Measurements from ENCODE around the gene STRIP2.
A peak's percentile ranks its signal among the peaks of the same experiment; 100 is the strongest.

Gene STRIP2

GRCh38 chr7:129433847-129434674 lies at the start of gene STRIP2:
STRIP2 (plus strand) TSS chr7:129434432; CDS start chr7:129434473, 41 bp downstream.
- peaks cover 9 to 10% of the 10 kb centered on the region in 2 donors for H3K4me1 ChIP-seq (ENCODE audit: control insufficient read depth in 2 of 2, insufficient read depth in 2 of 2, low read length in 2 of 2)
- peak within 1 kb of the TSS; percentile 44 to 48 for H3K9ac ChIP-seq (ENCODE audit: low read depth in 1 of 2, low read length in 2 of 2)
- H3K27ac ChIP-seq (ENCODE audit: low read depth in 2 of 2, low read length in 2 of 2) = no peak within 1 kb of the TSS
- peak within 1 kb of the TSS; percentile 84 to 96 for H3K4me3 ChIP-seq (ENCODE audit: low read length in 2 of 2)
- H3K27me3 ChIP-seq (ENCODE audit: control insufficient read depth in 2 of 2, insufficient read depth in 2 of 2, low read length in 2 of 2) = peaks cover 9 to 20% of the 10 kb centered on the region in 2 donors
- H3K9me3 ChIP-seq (ENCODE audit: control insufficient read depth in 2 of 2, low read length in 2 of 2) = no peaks in the 10 kb centered on the region
- no peaks in the 10 kb centered on the region for H3K36me3 ChIP-seq (ENCODE audit: control insufficient read depth in 2 of 2, insufficient read depth in 2 of 2, low read length in 2 of 2)

- no peak overlapping the region for H3K4me3 ChIP-seq (ENCODE audit: low read length in 2 of 2)
- H3K9me3 ChIP-seq (ENCODE audit: control insufficient read depth in 2 of 2, low read length in 2 of 2) = no peaks in the 10 kb centered on the region
- H3K4me1 ChIP-seq (ENCODE audit: control insufficient read depth in 2 of 2, insufficient read depth in 2 of 2, low read length in 2 of 2) = no peaks in the 10 kb centered on the region
- no peak overlapping the region for H3K27ac ChIP-seq (ENCODE audit: low read depth in 2 of 2, low read length in 2 of 2)
- H3K9ac ChIP-seq (ENCODE audit: low read depth in 1 of 2, low read length in 2 of 2) = no peak overlapping the region
- H3K36me3 ChIP-seq (ENCODE audit: control insufficient read depth in 2 of 2, insufficient read depth in 2 of 2, low read length in 2 of 2) = peaks cover 37 to 41% of the 10 kb centered on the region in 2 donors
- H3K27me3 ChIP-seq (ENCODE audit: control insufficient read depth in 2 of 2, insufficient read depth in 2 of 2, low read length in 2 of 2) = no peaks in the 10 kb centered on the region
Observed at GRCh38 chr7:129385116-129385515, 49.1 kb upstream of the STRIP2 start.

GRCh38 chr7:129385598-129385997 lies 48.6 kb upstream of the STRIP2 start:
- Histone ChIP-seq H3K36me3 (ENCODE audit: control insufficient read depth in 2 of 2, insufficient read depth in 2 of 2, low read length in 2 of 2) (peaks cover 39 to 40% of the 10 kb centered on the region in 2 donors), H3K27ac (ENCODE audit: low read depth in 2 of 2, low read length in 2 of 2) (no peak overlapping the region), H3K4me1 (ENCODE audit: control insufficient read depth in 2 of 2, insufficient read depth in 2 of 2, low read length in 2 of 2) (no peaks in the 10 kb centered on the region), H3K27me3 (ENCODE audit: control insufficient read depth in 2 of 2, insufficient read depth in 2 of 2, low read length in 2 of 2) (no peaks in the 10 kb centered on the region), H3K4me3 (ENCODE audit: low read length in 2 of 2) (no peak overlapping the region), H3K9me3 (ENCODE audit: control insufficient read depth in 2 of 2, low read length in 2 of 2) (no peaks in the 10 kb centered on the region), H3K9ac (ENCODE audit: low read depth in 1 of 2, low read length in 2 of 2) (no peak overlapping the region)

- Histone ChIP-seq H3K27me3 (ENCODE audit: control insufficient read depth in 2 of 2, insufficient read depth in 2 of 2, low read length in 2 of 2) (no peaks in the 10 kb centered on the region), H3K27ac (ENCODE audit: low read depth in 2 of 2, low read length in 2 of 2) (no peak overlapping the region), H3K4me1 (ENCODE audit: control insufficient read depth in 2 of 2, insufficient read depth in 2 of 2, low read length in 2 of 2) (no peaks in the 10 kb centered on the region), H3K9me3 (ENCODE audit: control insufficient read depth in 2 of 2, low read length in 2 of 2) (no peaks in the 10 kb centered on the region), H3K9ac (ENCODE audit: low read depth in 1 of 2, low read length in 2 of 2) (no peak overlapping the region), H3K36me3 (ENCODE audit: control insufficient read depth in 2 of 2, insufficient read depth in 2 of 2, low read length in 2 of 2) (peaks cover 33 to 38% of the 10 kb centered on the region in 2 donors), H3K4me3 (ENCODE audit: low read length in 2 of 2) (no peak overlapping the region)
Observed at GRCh38 chr7:129386506-129386905, 47.7 kb upstream of the STRIP2 start.

GRCh38 chr7:129387537-129387936 lies 46.7 kb upstream of the STRIP2 start:
- Histone ChIP-seq H3K9me3 (ENCODE audit: control insufficient read depth in 2 of 2, low read length in 2 of 2) (no peaks in the 10 kb centered on the region), H3K9ac (ENCODE audit: low read depth in 1 of 2, low read length in 2 of 2) (no peak overlapping the region), H3K4me3 (ENCODE audit: low read length in 2 of 2) (no peak overlapping the region), H3K4me1 (ENCODE audit: control insufficient read depth in 2 of 2, insufficient read depth in 2 of 2, low read length in 2 of 2) (no peaks in the 10 kb centered on the region), H3K27ac (ENCODE audit: low read depth in 2 of 2, low read length in 2 of 2) (no peak overlapping the region), H3K36me3 (ENCODE audit: control insufficient read depth in 2 of 2, insufficient read depth in 2 of 2, low read length in 2 of 2) (peaks cover 30 to 40% of the 10 kb centered on the region in 2 donors), H3K27me3 (ENCODE audit: control insufficient read depth in 2 of 2, insufficient read depth in 2 of 2, low read length in 2 of 2) (no peaks in the 10 kb centered on the region)

- no peaks in the 10 kb centered on the region for H3K9me3 ChIP-seq (ENCODE audit: control insufficient read depth in 2 of 2, low read length in 2 of 2)
- H3K36me3 ChIP-seq (ENCODE audit: control insufficient read depth in 2 of 2, insufficient read depth in 2 of 2, low read length in 2 of 2) = peaks cover 34 to 44% of the 10 kb centered on the region in 2 donors
- H3K4me1 ChIP-seq (ENCODE audit: control insufficient read depth in 2 of 2, insufficient read depth in 2 of 2, low read length in 2 of 2) = no peaks in the 10 kb centered on the region
- no peak overlapping the region for H3K9ac ChIP-seq (ENCODE audit: low read depth in 1 of 2, low read length in 2 of 2)
- no peak overlapping the region for H3K27ac ChIP-seq (ENCODE audit: low read depth in 2 of 2, low read length in 2 of 2)
- H3K27me3 ChIP-seq (ENCODE audit: control insufficient read depth in 2 of 2, insufficient read depth in 2 of 2, low read length in 2 of 2) = no peaks in the 10 kb centered on the region
- no peak overlapping the region for H3K4me3 ChIP-seq (ENCODE audit: low read length in 2 of 2)
Observed at GRCh38 chr7:129388333-129389098, 45.7 kb upstream of the STRIP2 start.

- Histone ChIP-seq H3K36me3 (ENCODE audit: control insufficient read depth in 2 of 2, insufficient read depth in 2 of 2, low read length in 2 of 2) (peaks cover 38 to 44% of the 10 kb centered on the region in 2 donors), H3K9ac (ENCODE audit: low read depth in 1 of 2, low read length in 2 of 2) (no peak overlapping the region), H3K4me3 (ENCODE audit: low read length in 2 of 2) (no peak overlapping the region), H3K27me3 (ENCODE audit: control insufficient read depth in 2 of 2, insufficient read depth in 2 of 2, low read length in 2 of 2) (no peaks in the 10 kb centered on the region), H3K4me1 (ENCODE audit: control insufficient read depth in 2 of 2, insufficient read depth in 2 of 2, low read length in 2 of 2) (no peaks in the 10 kb centered on the region), H3K9me3 (ENCODE audit: control insufficient read depth in 2 of 2, low read length in 2 of 2) (no peaks in the 10 kb centered on the region), H3K27ac (ENCODE audit: low read depth in 2 of 2, low read length in 2 of 2) (no peak overlapping the region)
Observed at GRCh38 chr7:129389829-129390228, 44.4 kb upstream of the STRIP2 start.

- H3K9ac ChIP-seq (ENCODE audit: low read depth in 1 of 2, low read length in 2 of 2) = no peak overlapping the region
- no peak overlapping the region for H3K4me3 ChIP-seq (ENCODE audit: low read length in 2 of 2)
- H3K36me3 ChIP-seq (ENCODE audit: control insufficient read depth in 2 of 2, insufficient read depth in 2 of 2, low read length in 2 of 2) = peaks cover 41 to 44% of the 10 kb centered on the region in 2 donors
- H3K27ac ChIP-seq (ENCODE audit: low read depth in 2 of 2, low read length in 2 of 2) = no peak overlapping the region
- no peaks in the 10 kb centered on the region for H3K9me3 ChIP-seq (ENCODE audit: control insufficient read depth in 2 of 2, low read length in 2 of 2)
- no peaks in the 10 kb centered on the region for H3K4me1 ChIP-seq (ENCODE audit: control insufficient read depth in 2 of 2, insufficient read depth in 2 of 2, low read length in 2 of 2)
- H3K27me3 ChIP-seq (ENCODE audit: control insufficient read depth in 2 of 2, insufficient read depth in 2 of 2, low read length in 2 of 2) = no peaks in the 10 kb centered on the region
Observed at GRCh38 chr7:129390314-129390713, 43.9 kb upstream of the STRIP2 start.

- no peak overlapping the region for H3K9ac ChIP-seq (ENCODE audit: low read depth in 1 of 2, low read length in 2 of 2)
- peaks cover 44 to 48% of the 10 kb centered on the region in 2 donors for H3K36me3 ChIP-seq (ENCODE audit: control insufficient read depth in 2 of 2, insufficient read depth in 2 of 2, low read length in 2 of 2)
- no peak overlapping the region for H3K27ac ChIP-seq (ENCODE audit: low read depth in 2 of 2, low read length in 2 of 2)
- no peaks in the 10 kb centered on the region for H3K9me3 ChIP-seq (ENCODE audit: control insufficient read depth in 2 of 2, low read length in 2 of 2)
- no peaks in the 10 kb centered on the region for H3K4me1 ChIP-seq (ENCODE audit: control insufficient read depth in 2 of 2, insufficient read depth in 2 of 2, low read length in 2 of 2)
- no peak overlapping the region for H3K4me3 ChIP-seq (ENCODE audit: low read length in 2 of 2)
- no peaks in the 10 kb centered on the region for H3K27me3 ChIP-seq (ENCODE audit: control insufficient read depth in 2 of 2, insufficient read depth in 2 of 2, low read length in 2 of 2)
Observed at GRCh38 chr7:129391546-129392171, 42.6 kb upstream of the STRIP2 start.

- Histone ChIP-seq H3K27ac (ENCODE audit: low read depth in 2 of 2, low read length in 2 of 2) (no peak overlapping the region), H3K9me3 (ENCODE audit: control insufficient read depth in 2 of 2, low read length in 2 of 2) (no peaks in the 10 kb centered on the region), H3K4me3 (ENCODE audit: low read length in 2 of 2) (no peak overlapping the region), H3K4me1 (ENCODE audit: control insufficient read depth in 2 of 2, insufficient read depth in 2 of 2, low read length in 2 of 2) (no peaks in the 10 kb centered on the region), H3K9ac (ENCODE audit: low read depth in 1 of 2, low read length in 2 of 2) (no peak overlapping the region), H3K36me3 (ENCODE audit: control insufficient read depth in 2 of 2, insufficient read depth in 2 of 2, low read length in 2 of 2) (peaks cover 48 to 52% of the 10 kb centered on the region in 2 donors), H3K27me3 (ENCODE audit: control insufficient read depth in 2 of 2, insufficient read depth in 2 of 2, low read length in 2 of 2) (no peaks in the 10 kb centered on the region)
Observed at GRCh38 chr7:129393255-129393654, 41.0 kb upstream of the STRIP2 start.

Measured in mucosa of rectum (tissue), 2 donors.